Brain microvascular endothelial cell (primary cell): ENCODE results near the gene NPAS4.
A peak's percentile ranks its signal among the peaks of the same experiment; 100 is the strongest.

Experiments used
- DNase-seq: peaks from one replicate; pipeline ENCODE4 v3.0.0-alpha.2; 2020
- H3K27ac ChIP-seq: fragments of 250-450 bp; sonication (Bioruptor Pico); 2 replicates; pipeline ENCODE4 v1.5.1; 2020; ENCODE audit warnings: mild to moderate bottlenecking, moderate library complexity
- H3K27me3 ChIP-seq: fragments of 250-450 bp; sonication (Bioruptor Pico); replicated peaks from 2 replicates; pipeline ENCODE4 v1.5.1; 2020; ENCODE audit warnings: mild to moderate bottlenecking
- H3K36me3 ChIP-seq: fragments of 250-450 bp; sonication (Bioruptor Pico); replicated peaks from 2 replicates; pipeline ENCODE4 v1.5.1; 2020; ENCODE audit warnings: mild to moderate bottlenecking
- H3K4me3 ChIP-seq: 2 replicates; pipeline ENCODE4 v1.5.1; 2011; ENCODE audit warnings: low read depth, mild to moderate bottlenecking, control low read depth, low read length, moderate library complexity
- in situ Hi-C: cut with HindIII; loops from 2 replicates; pipeline ENCODE4 v1.10.0; 2017; ENCODE audit warnings: low sequenced_read_pairs, low pct_ligation_motif_present
- TF ChIP-seq, protein P1 (sequence below): IDR thresholded peaks from 2 replicates; pipeline ENCODE4 v1.5.1; 2011; ENCODE audit warnings: low read depth, mild to moderate bottlenecking, moderate library complexity, low read length, control low read depth, inconsistent platforms; ENCODE audit errors: missing control alignments

Gene NPAS4

GRCh38 chr11:66465373-66466224, 44.8 kb downstream of the NPAS4 start:
- in situ Hi-C loops = no loop called here
- no peak overlapping the region for H3K27ac ChIP-seq
- no peaks in the 10 kb centered on the region for H3K27me3 ChIP-seq

GRCh38 chr11:66466225-66467033, 45.6 kb downstream of the NPAS4 start, which contains the start of gene PELI3:
TSS of gene PELI3 (plus strand) at chr11:66466905. CDS start at chr11:66468129, 1,224 bp downstream.
- Histone ChIP-seq H3K27me3 (no peaks in the 10 kb centered on the region), H3K4me3 (peak within 1 kb of the TSS; percentile 66), H3K27ac (no peak within 1 kb of the TSS), H3K36me3 (no peaks in the 10 kb centered on the region)
- in situ Hi-C loops = no loop called here
- TF ChIP-seq, protein P1, sequence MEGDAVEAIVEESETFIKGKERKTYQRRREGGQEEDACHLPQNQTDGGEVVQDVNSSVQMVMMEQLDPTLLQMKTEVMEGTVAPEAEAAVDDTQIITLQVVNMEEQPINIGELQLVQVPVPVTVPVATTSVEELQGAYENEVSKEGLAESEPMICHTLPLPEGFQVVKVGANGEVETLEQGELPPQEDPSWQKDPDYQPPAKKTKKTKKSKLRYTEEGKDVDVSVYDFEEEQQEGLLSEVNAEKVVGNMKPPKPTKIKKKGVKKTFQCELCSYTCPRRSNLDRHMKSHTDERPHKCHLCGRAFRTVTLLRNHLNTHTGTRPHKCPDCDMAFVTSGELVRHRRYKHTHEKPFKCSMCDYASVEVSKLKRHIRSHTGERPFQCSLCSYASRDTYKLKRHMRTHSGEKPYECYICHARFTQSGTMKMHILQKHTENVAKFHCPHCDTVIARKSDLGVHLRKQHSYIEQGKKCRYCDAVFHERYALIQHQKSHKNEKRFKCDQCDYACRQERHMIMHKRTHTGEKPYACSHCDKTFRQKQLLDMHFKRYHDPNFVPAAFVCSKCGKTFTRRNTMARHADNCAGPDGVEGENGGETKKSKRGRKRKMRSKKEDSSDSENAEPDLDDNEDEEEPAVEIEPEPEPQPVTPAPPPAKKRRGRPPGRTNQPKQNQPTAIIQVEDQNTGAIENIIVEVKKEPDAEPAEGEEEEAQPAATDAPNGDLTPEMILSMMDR = no peak
- DNase-seq = peak; percentile 80

More at GRCh38 chr11:66465373-66466224, 44.8 kb downstream of the NPAS4 start:
- Histone ChIP-seq H3K36me3 (no peaks in the 10 kb centered on the region), H3K4me3 (peak overlapping the region; percentile 66)
- TF ChIP-seq, protein P1 = no peak
- no peak for DNase-seq

- H3K27ac ChIP-seq = no peak overlapping the region
- TF ChIP-seq, protein P1 = peak; percentile 5
- DNase-seq = no peak
Observed at GRCh38 chr11:66467034-66467659, 46.3 kb downstream of the NPAS4 start.

GRCh38 chr11:66467756-66468155, 46.9 kb downstream of the NPAS4 start:
- Histone ChIP-seq H3K27me3 (no peaks in the 10 kb centered on the region), H3K27ac (no peak overlapping the region), H3K36me3 (peaks cover 4% of the 10 kb centered on the region), H3K4me3 (peak overlapping the region; percentile 66)
- in situ Hi-C loops = no loop called here
- no peak for DNase-seq
- TF ChIP-seq, protein P1 = no peak

More at GRCh38 chr11:66467034-66467659, 46.3 kb downstream of the NPAS4 start:
- no peaks in the 10 kb centered on the region for H3K36me3 ChIP-seq
- in situ Hi-C loops = no loop called here
- H3K27me3 ChIP-seq = no peaks in the 10 kb centered on the region
- peak overlapping the region; percentile 66 for H3K4me3 ChIP-seq

GRCh38 chr11:66468691-66469090, 47.9 kb downstream of the NPAS4 start:
- no peak overlapping the region for H3K4me3 ChIP-seq
- no peak overlapping the region for H3K27ac ChIP-seq
- H3K36me3 ChIP-seq = peaks cover 4% of the 10 kb centered on the region
- in situ Hi-C loops = no loop called here
- no peak for DNase-seq
- no peaks in the 10 kb centered on the region for H3K27me3 ChIP-seq
- TF ChIP-seq, protein P1 = no peak
